NCI-H146 treated with DMSO at 0.1 percent for 48 hours (cell line): ENCODE results near the gene DGKD.

Experiments used
- DNase-seq: peaks from one replicate; lab custom pipeline; 2025; ENCODE audit not compliant: unreplicated experiment; lab: John Stamatoyannopoulos, UW

DGKD gene

DNA sequence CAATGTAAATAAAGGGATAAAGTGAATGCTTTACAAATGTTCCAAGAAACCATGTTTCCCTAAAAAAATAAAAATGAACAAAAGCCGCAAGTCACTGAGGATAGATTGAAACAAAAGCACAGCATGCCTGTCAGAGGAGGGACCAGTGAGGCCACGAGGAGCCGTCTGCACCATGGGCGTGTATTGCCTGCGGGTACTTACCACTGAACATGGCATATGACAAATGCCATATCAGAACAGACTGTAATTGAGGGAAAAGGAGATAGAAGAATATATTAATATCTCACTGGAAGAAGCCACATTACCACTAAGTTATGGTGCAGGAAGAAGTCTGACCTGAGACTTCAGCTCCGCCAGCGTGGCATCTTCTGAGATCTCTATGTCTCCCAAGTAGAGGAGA is 136.5 kb downstream of the DGKD start:
- no peak for DNase-seq

DNA sequence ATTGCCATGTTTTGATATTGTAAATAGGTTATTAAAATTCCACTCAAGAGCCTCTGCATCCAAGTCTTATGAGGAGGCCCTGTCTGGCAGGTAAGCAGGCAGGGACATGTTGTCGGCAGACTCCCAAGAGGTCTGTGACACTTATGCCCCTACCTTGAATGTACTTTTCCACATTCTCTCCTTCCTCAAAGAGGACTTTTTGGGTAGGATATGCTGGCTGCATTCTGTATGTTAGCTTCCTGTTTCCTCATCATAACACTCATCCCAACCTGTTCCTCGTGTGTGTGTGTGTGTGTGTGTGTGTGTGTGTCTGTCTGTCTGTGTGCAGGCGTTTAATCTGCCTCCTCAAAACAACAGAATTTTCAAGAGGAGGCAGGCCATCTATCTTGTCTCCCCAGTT is 137.0 kb downstream of the DGKD start:
- DNase-seq = no peak

DNA sequence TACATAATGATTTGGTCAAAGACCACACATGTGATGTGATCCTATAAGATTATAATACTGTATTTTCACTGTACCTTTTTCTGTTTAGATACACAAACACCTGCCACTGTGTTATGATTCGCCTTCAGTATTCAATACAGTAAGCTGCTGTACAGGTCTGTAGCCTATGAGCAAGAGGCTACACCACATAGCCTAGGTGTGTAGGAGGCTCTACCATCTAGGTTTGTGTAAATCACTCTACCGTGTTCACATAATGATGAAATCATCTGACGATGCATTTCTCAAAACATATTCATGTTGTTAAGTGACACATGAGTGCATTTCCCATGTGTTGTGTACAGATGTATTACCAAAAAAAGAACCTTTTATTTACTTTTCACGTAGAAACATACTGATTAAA is 137.8 kb downstream of the DGKD start:
- no peak for DNase-seq

DNA sequence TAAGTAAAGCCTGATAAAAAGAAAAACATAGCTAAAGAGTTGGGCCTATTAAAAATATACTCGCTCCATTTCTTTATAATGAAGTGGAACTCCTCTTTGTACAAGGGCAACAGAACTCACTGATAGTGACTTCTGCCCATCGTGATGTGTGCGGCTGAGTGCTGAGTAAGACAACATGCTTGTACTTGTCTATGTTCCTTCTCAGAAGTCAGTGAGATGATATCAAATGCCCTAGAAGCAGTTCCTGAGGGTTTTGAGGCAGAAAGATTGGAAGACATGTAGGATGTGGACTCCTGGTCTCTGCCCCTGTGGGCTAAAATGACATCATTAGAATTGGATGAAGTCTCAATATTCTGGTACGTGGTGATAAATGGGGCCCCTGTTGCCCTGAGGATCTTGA is 138.5 kb downstream of the DGKD start:
- DNase-seq = no peak

DNA sequence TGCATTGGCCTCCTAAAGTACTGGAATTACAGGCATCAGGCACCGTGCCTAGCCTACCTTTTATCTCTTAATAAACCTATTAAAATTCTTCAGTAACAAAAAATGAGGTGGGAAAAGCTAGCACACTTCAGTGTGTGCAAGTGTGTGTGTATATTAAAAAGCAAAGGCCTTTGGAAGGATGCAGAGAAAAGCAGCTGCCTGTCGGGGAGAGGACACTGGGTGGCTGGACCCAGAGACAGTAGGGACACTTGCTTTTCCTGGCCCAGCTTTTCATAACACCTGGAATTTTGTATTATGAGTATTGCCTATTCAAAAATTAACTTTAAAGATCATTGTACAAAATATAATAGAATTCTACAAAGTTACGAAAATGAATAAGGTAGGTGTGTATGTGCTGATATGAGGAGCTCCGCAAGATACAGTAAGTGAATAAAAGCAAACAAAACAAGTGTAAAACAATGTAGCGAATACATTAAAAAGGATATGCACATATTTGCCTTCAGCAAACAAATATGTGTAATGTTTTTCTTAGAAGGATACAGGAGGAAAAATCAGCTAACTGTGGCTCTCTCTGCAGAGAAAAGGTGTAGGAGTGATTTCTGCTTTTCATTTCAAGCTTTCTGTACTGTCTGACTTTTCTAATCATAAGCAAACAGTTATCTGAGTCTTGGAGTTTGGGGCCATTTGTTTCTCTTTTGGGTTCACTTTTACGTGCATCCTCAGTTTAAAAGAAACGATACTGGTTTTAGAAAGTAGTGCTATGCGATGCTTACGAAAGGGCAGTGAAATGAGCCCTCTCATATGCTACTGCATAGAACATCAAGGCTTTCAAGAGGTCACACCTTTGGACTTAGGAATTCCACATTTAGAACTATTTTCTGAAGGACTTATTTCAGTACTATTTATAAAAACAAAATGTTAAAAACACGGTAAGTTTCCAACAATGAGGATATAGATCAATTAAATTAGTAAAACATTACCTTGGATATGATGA is 141.5 kb downstream of the DGKD start:
- no peak for DNase-seq

DNA sequence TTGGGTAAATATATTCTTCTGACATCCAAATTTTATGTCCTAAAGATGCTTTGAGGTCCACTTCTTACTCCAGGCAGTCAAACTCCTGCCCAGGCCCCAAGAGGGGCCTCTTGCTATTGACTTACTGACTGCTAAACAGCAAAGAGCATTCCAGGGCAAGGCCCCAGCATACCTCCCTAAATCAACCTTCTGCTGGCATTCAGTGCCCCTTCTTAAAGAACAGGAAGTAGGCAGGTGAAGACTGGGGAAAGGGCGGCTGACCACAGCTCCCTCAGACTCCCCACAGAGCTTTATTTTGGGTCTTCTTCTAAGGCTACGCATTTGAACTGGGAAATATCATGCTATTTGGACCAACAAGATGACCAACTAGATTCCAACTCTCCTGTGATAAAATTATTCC is 143.4 kb downstream of the DGKD start:
- no peak for DNase-seq

DNA sequence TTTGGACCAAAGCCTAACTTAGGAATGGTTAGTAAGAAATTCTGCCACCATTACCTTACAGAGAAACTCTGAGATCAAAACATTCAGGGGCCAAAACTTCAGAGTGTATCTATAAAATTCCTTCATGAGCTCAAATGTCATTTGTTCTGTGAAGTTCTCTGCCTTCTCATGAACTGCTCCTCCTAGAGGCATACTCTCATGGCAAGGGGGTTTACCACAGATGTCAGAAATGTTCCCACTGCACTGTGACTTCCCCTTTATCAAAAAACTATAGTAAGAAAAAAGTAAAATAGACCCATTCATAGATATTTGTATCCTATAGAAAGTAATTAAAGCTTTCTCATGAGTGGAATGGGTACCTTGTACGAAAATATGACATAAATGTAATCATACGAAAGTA is 143.8 kb downstream of the DGKD start:
- DNase-seq = no peak

DNA sequence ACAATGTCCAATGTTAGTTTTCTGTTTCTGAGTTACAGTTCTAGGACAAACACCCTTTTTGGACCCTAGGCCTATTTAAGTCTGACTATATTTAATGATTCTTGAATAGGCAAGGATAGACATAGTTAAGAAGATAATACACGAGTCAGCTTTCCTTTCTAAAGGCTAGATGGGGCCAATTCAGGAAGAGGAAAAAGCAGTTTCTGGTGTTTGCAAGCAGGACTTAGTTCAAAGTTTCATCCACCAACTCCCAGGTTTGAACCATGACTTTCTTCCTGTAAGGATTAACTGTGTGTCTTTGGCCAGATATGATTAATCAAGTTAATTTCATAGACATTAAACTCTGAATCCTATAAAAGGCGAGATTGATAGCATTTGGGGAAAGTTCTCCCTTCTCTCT is 145.6 kb downstream of the DGKD start:
- DNase-seq = no peak

DNA sequence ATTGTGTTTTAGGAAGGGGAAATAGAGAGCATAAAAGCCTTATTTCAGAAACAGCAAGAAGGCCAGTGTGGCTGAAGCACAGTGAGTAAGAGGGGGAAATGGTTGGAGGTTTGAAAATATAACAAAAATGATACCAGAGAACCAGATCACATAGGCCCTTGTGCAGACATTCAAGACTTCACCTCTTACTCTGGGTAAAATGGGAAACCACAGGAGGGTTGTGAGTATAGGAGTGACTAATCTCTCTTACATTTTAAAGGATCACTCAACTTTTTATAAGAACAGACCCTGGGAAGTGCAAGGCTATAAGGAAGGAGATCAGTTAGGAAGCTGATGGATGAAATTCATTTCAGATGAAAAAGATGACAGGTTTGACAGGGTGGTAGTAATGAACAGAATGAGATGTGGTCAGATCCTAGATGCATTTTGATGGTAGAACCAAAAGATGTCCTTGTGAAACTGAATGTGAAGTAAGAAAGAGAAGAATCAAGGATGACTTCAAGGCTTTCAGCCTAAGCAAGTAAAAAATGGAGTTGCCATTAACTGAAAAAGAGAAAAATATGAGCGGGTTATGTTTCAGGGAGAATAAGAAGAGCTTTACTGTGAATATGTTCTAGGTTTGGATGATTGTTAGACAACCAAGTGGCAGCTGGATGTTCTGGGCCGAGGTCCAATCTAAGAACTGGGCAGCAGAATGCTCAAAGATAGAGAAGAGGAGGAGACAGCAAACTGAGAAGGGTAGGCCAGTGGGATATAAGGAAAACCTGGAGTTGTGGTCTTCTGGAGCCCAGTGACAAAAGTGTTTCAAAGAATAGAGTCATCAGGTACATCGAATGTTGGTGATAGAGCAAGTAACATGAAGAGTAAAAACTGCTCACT is 147.1 kb downstream of the DGKD start:
- no peak for DNase-seq

DNA sequence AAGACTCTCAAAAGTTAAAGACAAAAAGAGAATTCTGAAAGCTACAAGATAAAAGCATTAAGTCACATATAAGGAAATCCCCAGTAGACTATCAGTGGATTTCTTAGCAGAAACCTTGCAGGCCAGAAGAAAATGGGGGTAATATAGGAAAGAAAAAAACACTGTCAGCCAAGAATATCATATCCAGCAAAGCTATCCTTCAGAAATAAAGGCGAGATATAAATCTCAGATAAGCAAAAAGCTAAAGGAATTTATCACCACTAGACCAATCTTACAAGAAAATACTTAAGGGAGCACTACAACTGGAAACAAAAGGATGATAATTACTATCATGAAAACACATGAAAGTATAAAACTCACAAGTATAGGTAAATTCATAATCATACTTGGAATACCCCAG is 149.2 kb downstream of the DGKD start:
- DNase-seq = no peak

DNA sequence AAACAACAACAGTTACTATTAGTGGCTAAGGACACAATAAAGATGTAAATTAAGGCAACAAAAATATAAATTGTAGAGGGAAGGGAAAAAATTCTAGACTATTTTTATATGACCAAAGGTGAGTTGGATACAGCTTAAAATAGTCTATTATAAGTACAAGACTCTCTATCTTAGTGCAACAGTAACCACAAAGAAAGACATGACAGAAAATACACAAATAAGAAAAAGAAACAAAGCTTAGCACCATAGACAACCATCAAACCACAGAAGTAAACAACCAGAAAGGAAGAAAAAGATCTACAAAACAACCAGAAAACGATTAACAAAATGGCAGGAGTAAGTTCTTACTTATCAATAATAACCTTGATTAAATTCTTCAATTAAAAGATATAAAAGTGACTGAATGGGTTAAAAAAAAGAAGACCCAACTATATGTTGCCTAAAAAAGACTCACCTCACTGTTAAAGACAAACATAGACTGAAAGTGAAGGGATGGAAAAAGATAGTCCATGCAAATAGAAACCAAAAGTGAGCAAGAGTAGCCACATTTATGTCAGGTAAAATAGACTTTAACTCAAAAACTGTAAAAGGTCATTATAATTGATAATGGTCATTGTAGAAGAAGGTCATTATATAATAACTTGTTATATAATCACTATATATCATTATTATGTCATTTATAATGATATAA is 149.8 kb downstream of the DGKD start:
- DNase-seq = no peak

DNA sequence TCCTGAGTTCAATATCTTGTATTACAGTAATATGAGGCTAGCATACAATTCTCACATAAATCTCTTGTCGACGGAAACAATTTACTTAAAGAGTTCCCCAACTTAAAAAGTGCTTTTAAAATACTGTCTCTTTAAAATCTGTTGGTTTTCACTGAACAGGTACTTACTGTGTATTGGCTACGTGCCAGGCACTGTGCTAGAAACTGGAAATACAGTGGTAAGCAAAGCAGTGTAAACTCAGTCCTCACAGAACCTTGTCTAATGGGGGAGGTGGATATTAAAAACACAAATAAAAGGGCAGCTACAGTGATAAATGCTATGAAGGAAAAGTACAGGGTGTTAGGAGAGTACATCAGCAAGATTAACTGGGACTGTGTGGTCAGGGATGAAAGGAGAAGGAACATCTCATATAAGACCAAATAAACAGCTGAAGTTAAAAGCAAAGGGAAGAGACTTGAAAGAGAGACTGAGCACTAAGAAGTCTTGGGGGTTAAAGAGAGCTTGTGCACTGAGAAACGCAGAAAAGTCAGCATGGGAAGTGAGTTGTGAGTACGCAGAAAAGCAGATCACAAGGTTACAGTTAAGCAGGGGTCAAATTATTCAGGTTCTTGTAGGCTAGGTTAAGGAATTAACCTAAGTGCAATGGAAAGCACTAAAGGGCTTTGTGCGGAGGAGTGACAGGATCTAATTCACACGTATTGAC is 159.8 kb downstream of the DGKD start:
- DNase-seq = no peak

DNA sequence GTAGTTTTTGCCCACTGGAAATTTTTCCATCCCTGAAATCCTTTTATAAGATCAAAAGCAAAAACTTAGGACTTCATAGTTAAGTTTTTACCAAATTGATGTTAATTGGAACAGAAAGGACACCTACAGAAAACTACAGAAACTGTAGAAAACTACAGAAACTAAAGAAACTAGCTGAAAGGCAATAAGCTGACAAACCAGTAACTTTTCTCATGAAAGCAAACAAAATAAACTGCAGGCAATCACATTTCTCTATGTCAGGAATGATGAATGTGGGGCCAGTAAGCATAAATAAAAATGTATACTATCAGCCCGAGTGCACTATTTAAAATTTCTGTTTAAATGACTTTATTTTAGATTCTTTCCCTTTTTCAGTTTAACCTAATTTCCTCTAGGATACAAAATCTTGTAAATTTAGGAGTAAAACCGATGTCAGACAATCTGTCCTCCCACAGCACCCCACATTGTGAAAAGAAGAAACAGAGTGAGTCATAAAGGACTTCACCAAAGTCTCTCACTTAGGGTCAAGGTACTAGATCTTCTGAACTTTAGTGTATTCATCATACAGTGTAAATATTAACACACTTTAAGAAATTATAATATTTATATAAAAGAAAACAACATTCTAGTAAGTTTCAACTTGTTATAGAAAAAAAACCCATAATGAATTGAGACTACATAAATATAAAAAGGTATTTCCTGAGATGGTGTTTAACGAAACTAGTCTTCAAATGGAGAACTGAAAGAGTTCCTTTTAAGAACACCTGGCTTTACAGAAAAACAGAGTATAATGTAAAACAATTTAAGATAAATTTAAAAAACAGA is 165.7 kb downstream of the DGKD start:
- DNase-seq = no peak
